Measurements from ENCODE around the gene WWTR1. TPM values are rescaled to one million over a fixed set of nuclear protein-coding genes. Genes with fewer than 3 reads are reported as not detected.

Gene WWTR1
- total RNA-seq, 1 donor from 2014 or later = 2.6 TPM

- Mint-ChIP-seq H3K27me3 (ENCODE audit: low read depth) (peaks cover 3% of the 10 kb centered on the region), H3K36me3 (ENCODE audit: low read depth) (no peaks in the 10 kb centered on the region), H3K4me3 (ENCODE audit: low read depth) (no peak overlapping the region), H3K27ac (no peak overlapping the region), H3K9me3 (no peaks in the 10 kb centered on the region), H3K4me1 (ENCODE audit: low read depth) (peaks cover 12% of the 10 kb centered on the region)
- DNase-seq (ENCODE audit: low spot score) = no peak
- intact Hi-C loops (cut with micrococcal nuclease) = no loop called here
These were observed 46.7 kb downstream of the WWTR1 start for GRCh38 chr3:149611149-149611548.

GRCh38 chr3:149610351-149611105 lies 47.3 kb downstream of the WWTR1 start:
- DNase-seq (ENCODE audit: low spot score) = no peak
- intact Hi-C loops (cut with micrococcal nuclease) = no loop called here
- Mint-ChIP-seq H3K4me1 (ENCODE audit: low read depth) (peaks cover 10% of the 10 kb centered on the region), H3K4me3 (ENCODE audit: low read depth) (no peak overlapping the region), H3K36me3 (ENCODE audit: low read depth) (no peaks in the 10 kb centered on the region), H3K27ac (no peak overlapping the region), H3K27me3 (ENCODE audit: low read depth) (peaks cover 2% of the 10 kb centered on the region), H3K9me3 (no peaks in the 10 kb centered on the region)

GRCh38 chr3:149609595-149609994 lies 48.2 kb downstream of the WWTR1 start:
- no peak overlapping the region for H3K27ac Mint-ChIP-seq
- no peaks in the 10 kb centered on the region for H3K36me3 Mint-ChIP-seq (ENCODE audit: low read depth)
- H3K4me1 Mint-ChIP-seq (ENCODE audit: low read depth) = peaks cover 10% of the 10 kb centered on the region

GRCh38 chr3:149608987-149609386 lies 48.8 kb downstream of the WWTR1 start:
- Mint-ChIP-seq H3K9me3 (no peaks in the 10 kb centered on the region), H3K27me3 (ENCODE audit: low read depth) (no peaks in the 10 kb centered on the region), H3K4me3 (ENCODE audit: low read depth) (no peak overlapping the region), H3K36me3 (ENCODE audit: low read depth) (no peaks in the 10 kb centered on the region), H3K27ac (no peak overlapping the region), H3K4me1 (ENCODE audit: low read depth) (peaks cover 10% of the 10 kb centered on the region)
- intact Hi-C loops (cut with micrococcal nuclease) = loop anchor here (1.0 to 2.0 kb wide), 2 partner anchors 12 to 32 kb away; no protein-coding TSS in a partner anchor
- no peak for DNase-seq (ENCODE audit: low spot score)

More at GRCh38 chr3:149609595-149609994, 48.2 kb downstream of the WWTR1 start:
- no peak for DNase-seq (ENCODE audit: low spot score)
- peaks cover 2% of the 10 kb centered on the region for H3K27me3 Mint-ChIP-seq (ENCODE audit: low read depth)
- no peak overlapping the region for H3K4me3 Mint-ChIP-seq (ENCODE audit: low read depth)
- no peaks in the 10 kb centered on the region for H3K9me3 Mint-ChIP-seq
- intact Hi-C loops (cut with micrococcal nuclease) = loop anchor here (1.0 to 2.0 kb wide), 2 partner anchors 12 to 33 kb away; no protein-coding TSS in a partner anchor

DNA sequence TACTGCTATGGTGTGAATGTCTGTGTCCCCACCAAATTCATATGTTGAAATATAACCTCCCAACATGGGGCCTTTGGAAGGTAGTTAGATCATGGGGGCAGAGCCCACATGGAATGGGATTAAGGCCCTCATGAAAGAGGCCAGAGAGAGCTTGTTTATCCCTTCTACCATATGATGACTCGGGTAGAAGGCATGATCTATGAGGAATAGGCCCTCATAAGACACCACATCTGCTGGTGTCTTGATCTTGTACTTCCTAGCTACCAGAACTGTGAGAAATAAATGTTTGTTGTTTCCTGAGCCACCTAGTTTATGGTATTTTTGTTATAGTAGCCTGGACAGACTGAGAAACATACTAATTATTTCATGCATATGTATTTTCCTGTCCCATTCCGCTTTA lies 51.9 kb downstream of the WWTR1 start:
- no peak overlapping the region for H3K27ac Mint-ChIP-seq
- H3K9me3 Mint-ChIP-seq = no peaks in the 10 kb centered on the region
- H3K36me3 Mint-ChIP-seq (ENCODE audit: low read depth) = no peaks in the 10 kb centered on the region
- peaks cover 10% of the 10 kb centered on the region for H3K4me1 Mint-ChIP-seq (ENCODE audit: low read depth)
- DNase-seq (ENCODE audit: low spot score) = no peak
- H3K27me3 Mint-ChIP-seq (ENCODE audit: low read depth) = peaks cover 6% of the 10 kb centered on the region
- no peak overlapping the region for H3K4me3 Mint-ChIP-seq (ENCODE audit: low read depth)
- intact Hi-C loops (cut with micrococcal nuclease) = no loop called here

DNA sequence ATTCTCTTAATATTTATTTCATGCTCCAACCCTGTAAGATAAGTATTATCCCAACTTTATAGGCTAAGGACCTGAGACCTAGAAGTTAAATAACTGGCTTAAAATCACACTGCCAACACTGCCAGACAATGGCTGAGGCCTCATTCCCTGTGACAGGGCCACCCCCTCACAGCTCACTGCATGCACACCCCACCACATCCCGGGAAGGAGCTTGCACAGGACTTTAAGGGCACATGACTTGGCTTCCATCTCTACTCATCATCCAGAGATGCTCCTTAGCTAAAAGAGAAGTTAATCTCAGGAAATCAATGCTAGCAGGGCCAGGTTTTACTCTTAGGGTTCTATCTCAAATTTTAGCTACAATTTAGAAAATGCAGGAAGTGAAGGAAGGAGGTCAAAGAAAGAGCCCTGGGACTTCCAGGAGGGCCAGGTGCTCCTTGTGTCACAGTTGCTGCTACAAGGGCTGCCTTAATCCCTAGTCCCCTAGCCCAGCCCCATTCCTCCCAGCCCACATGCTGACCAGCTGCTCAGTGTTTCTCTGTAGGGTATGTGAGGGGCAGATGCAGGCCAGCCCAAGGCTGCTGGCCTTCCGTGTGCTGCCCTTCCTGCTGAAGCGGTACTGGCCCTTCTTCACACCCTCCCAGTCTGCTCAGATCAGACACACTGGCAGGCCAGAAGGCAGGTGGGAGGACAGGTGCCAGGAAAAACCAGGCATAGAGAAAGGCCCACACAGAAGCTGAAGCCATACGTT lies 53.5 kb downstream of the WWTR1 start:
- Mint-ChIP-seq H3K9me3 (no peaks in the 10 kb centered on the region), H3K36me3 (ENCODE audit: low read depth) (no peaks in the 10 kb centered on the region)

GRCh38 chr3:149603126-149604074 lies 54.4 kb downstream of the WWTR1 start:
- Mint-ChIP-seq H3K4me1 (ENCODE audit: low read depth) (peaks cover 4% of the 10 kb centered on the region), H3K9me3 (no peaks in the 10 kb centered on the region), H3K4me3 (ENCODE audit: low read depth) (no peak overlapping the region), H3K27ac (no peak overlapping the region), H3K27me3 (ENCODE audit: low read depth) (peaks cover 8% of the 10 kb centered on the region), H3K36me3 (ENCODE audit: low read depth) (no peaks in the 10 kb centered on the region)
- no peak for DNase-seq (ENCODE audit: low spot score)
- intact Hi-C loops (cut with micrococcal nuclease) = no loop called here

More for the DNA sequence above, 53.5 kb downstream of the WWTR1 start:
- Mint-ChIP-seq H3K27ac (no peak overlapping the region), H3K27me3 (ENCODE audit: low read depth) (peaks cover 8% of the 10 kb centered on the region), H3K4me1 (ENCODE audit: low read depth) (peaks cover 4% of the 10 kb centered on the region), H3K4me3 (ENCODE audit: low read depth) (no peak overlapping the region)
- no peak for DNase-seq (ENCODE audit: low spot score)
- intact Hi-C loops (cut with micrococcal nuclease) = no loop called here

- Mint-ChIP-seq H3K9me3 (no peaks in the 10 kb centered on the region), H3K4me1 (ENCODE audit: low read depth) (no peaks in the 10 kb centered on the region), H3K36me3 (ENCODE audit: low read depth) (no peaks in the 10 kb centered on the region), H3K27ac (no peak overlapping the region), H3K4me3 (ENCODE audit: low read depth) (no peak overlapping the region), H3K27me3 (ENCODE audit: low read depth) (peaks cover 8% of the 10 kb centered on the region)
- intact Hi-C loops (cut with micrococcal nuclease) = no loop called here
- DNase-seq (ENCODE audit: low spot score) = no peak
These were observed 57.2 kb downstream of the WWTR1 start for GRCh38 chr3:149600634-149601033.

- H3K4me1 Mint-ChIP-seq (ENCODE audit: low read depth) = no peaks in the 10 kb centered on the region
- no peaks in the 10 kb centered on the region for H3K36me3 Mint-ChIP-seq (ENCODE audit: low read depth)
- intact Hi-C loops (cut with micrococcal nuclease) = no loop called here
- no peak for DNase-seq (ENCODE audit: low spot score)
- H3K27me3 Mint-ChIP-seq (ENCODE audit: low read depth) = peaks cover 11% of the 10 kb centered on the region
- no peak overlapping the region for H3K4me3 Mint-ChIP-seq (ENCODE audit: low read depth)
- H3K9me3 Mint-ChIP-seq = no peaks in the 10 kb centered on the region
- no peak overlapping the region for H3K27ac Mint-ChIP-seq
These were observed 58.6 kb downstream of the WWTR1 start for GRCh38 chr3:149599236-149599635.

DNA sequence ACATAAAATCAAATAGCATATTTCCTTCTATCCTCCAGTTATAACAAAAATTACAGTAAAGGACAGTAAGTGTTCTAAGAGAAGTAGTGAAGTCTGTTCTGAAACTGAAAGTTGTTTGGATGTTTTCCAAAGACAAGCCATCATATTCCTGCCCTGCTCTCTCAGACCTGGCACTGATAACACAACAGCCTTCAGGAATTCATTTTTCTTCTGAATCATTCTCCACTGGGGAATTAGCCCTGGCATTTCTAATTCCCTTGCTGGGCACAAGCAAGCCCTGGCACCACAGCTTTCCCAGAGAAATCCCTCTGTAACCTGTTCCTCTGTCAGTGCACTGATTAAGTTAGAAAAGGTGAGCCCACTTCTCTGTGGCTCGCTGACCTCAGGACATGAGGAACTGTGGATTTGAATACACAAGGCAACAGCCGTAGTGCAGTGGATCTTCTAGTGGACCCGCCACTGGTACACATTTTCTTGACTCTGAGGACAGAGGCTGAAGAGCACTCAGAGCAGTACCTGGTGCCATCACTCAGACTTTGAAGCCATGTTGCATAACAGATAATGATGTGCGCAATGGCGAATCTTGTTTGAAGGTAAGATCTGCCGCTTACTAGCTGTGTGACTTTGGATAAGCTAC lies 61.6 kb downstream of the WWTR1 start:
- Mint-ChIP-seq H3K27ac (no peak overlapping the region), H3K4me3 (ENCODE audit: low read depth) (no peak overlapping the region), H3K9me3 (no peaks in the 10 kb centered on the region), H3K4me1 (ENCODE audit: low read depth) (no peaks in the 10 kb centered on the region), H3K27me3 (ENCODE audit: low read depth) (peaks cover 21% of the 10 kb centered on the region), H3K36me3 (ENCODE audit: low read depth) (no peaks in the 10 kb centered on the region)
- intact Hi-C loops (cut with micrococcal nuclease) = no loop called here
- no peak for DNase-seq (ENCODE audit: low spot score)

- Mint-ChIP-seq H3K4me3 (ENCODE audit: low read depth) (no peak overlapping the region), H3K9me3 (no peaks in the 10 kb centered on the region), H3K4me1 (ENCODE audit: low read depth) (peaks cover 1% of the 10 kb centered on the region), H3K36me3 (ENCODE audit: low read depth) (no peaks in the 10 kb centered on the region), H3K27ac (no peak overlapping the region), H3K27me3 (ENCODE audit: low read depth) (peaks cover 26% of the 10 kb centered on the region)
- intact Hi-C loops (cut with micrococcal nuclease) = no loop called here
- no peak for DNase-seq (ENCODE audit: low spot score)
These were observed 64.2 kb downstream of the WWTR1 start for GRCh38 chr3:149593418-149594160.
